Loucy (cell line): ENCODE results near the gene DNAH1.

Experiments used
- H2AFZ ChIP-seq: fragments of 200-600 bp; sonication (generic); 2 replicates; pipeline ENCODE4 v1.6.0; 2016; ENCODE audit warnings: antibody characterized with exemption, mild to moderate bottlenecking, low read length, moderate library complexity
- H3F3A ChIP-seq: fragments of 200-600 bp; 2 replicates; pipeline ENCODE4 v1.6.0; 2016; ENCODE audit warnings: antibody characterized with exemption, low read depth, mild to moderate bottlenecking
- H3K27me3 ChIP-seq: fragments of 200-600 bp; sonication (generic); 2 replicates; pipeline ENCODE4 v1.6.1; 2014; ENCODE audit warnings: low read length, mild to moderate bottlenecking; ENCODE audit not compliant: insufficient read depth, poor library complexity, severe bottlenecking
- H3K36me3 ChIP-seq: fragments of 200-600 bp; sonication (generic); 2 replicates; pipeline ENCODE4 v1.6.1; 2016; ENCODE audit warnings: low read length; ENCODE audit not compliant: insufficient read depth
- H3K4me1 ChIP-seq: fragments of 200-600 bp; sonication (generic); 2 replicates; pipeline ENCODE4 v1.5.1; 2014; ENCODE audit warnings: low read length, mild to moderate bottlenecking; ENCODE audit not compliant: insufficient read depth, poor library complexity, severe bottlenecking
- H3K4me2 ChIP-seq: fragments of 200-600 bp; sonication (generic); 2 replicates; pipeline ENCODE4 v1.6.0; 2014; ENCODE audit warnings: antibody characterized with exemption, low read length, low read depth, mild to moderate bottlenecking; ENCODE audit not compliant: poor library complexity, severe bottlenecking
- H3K4me3 ChIP-seq: fragments of 200-600 bp; sonication (generic); 2 replicates; pipeline ENCODE4 v1.5.1; 2014; ENCODE audit warnings: low read length, mild to moderate bottlenecking, mixed read lengths; ENCODE audit not compliant: poor library complexity, severe bottlenecking
- H3K79me2 ChIP-seq: fragments of 200-600 bp; sonication (generic); 2 replicates; pipeline ENCODE4 v1.6.1; 2014; ENCODE audit warnings: low read length; ENCODE audit not compliant: insufficient read depth
- H3K9ac ChIP-seq: fragments of 200-600 bp; sonication (generic); 2 replicates; pipeline ENCODE4 v1.6.0; 2014; ENCODE audit warnings: mild to moderate bottlenecking, low read depth, low read length, moderate library complexity; ENCODE audit not compliant: poor library complexity, severe bottlenecking
- H3K9me2 ChIP-seq: fragments of 200-600 bp; sonication (generic); replicated peaks from 2 replicates; pipeline ENCODE4 v1.6.1; 2016; ENCODE audit warnings: low read depth, low read length, mixed read lengths
- H3K9me3 ChIP-seq: fragments of 200-600 bp; sonication (generic); 2 replicates; pipeline ENCODE4 v1.6.1; 2014; ENCODE audit warnings: mild to moderate bottlenecking, antibody characterized with exemption, low read length, low read depth; ENCODE audit not compliant: insufficient read depth
- H4K20me1 ChIP-seq: fragments of 200-600 bp; sonication (generic); 2 replicates; pipeline ENCODE4 v1.6.0; 2014; ENCODE audit warnings: antibody characterized with exemption, low read length, mild to moderate bottlenecking; ENCODE audit not compliant: insufficient read depth, poor library complexity, severe bottlenecking
- CTCF ChIP-seq: fragments of 200-600 bp; sonication (generic); conservative IDR thresholded peaks from 2 replicates; pipeline ENCODE4 v1.5.1; 2014; ENCODE audit warnings: mild to moderate bottlenecking, antibody characterized with exemption, low read length
- EZH2phosphoT487 ChIP-seq: fragments of 200-600 bp; IDR thresholded peaks from 2 replicates; pipeline ENCODE4 v1.6.1; 2018; ENCODE audit warnings: antibody characterized with exemption, mild to moderate bottlenecking, moderate library complexity, borderline replicate concordance

DNAH1 gene

GRCh38 chr3:52315977-52316764 lies at the start of gene DNAH1:
Gene DNAH1, plus strand, starts transcription at chr3:52316319. Its CDS starts 6,124 bp downstream, at chr3:52322443.
- Histone ChIP-seq H3K4me2 (no peak within 1 kb of the TSS), H3F3A (no peaks in the 10 kb centered on the region), H3K4me3 (no peak within 1 kb of the TSS), H4K20me1 (no peaks in the 10 kb centered on the region), H3K27me3 (no peaks in the 10 kb centered on the region), H3K9ac (no peak within 1 kb of the TSS), H3K79me2 (no peaks in the 10 kb centered on the region), H3K36me3 (no peaks in the 10 kb centered on the region), H3K4me1 (no peaks in the 10 kb centered on the region), H2AFZ (no peak within 1 kb of the TSS), H3K9me3 (no peaks in the 10 kb centered on the region), H3K9me2 (no peaks in the 10 kb centered on the region)
- TF ChIP-seq EZH2phosphoT487 (no peak), CTCF (no peak)

- H2AFZ ChIP-seq, result no peak overlapping the region
- peaks cover 86% of the 10 kb centered on the region for H3K36me3 ChIP-seq
- H3K4me1 ChIP-seq, result peaks cover 26% of the 10 kb centered on the region
- TF ChIP-seq CTCF (no peak), EZH2phosphoT487 (no peak)
- peaks cover 91% of the 10 kb centered on the region for H3K79me2 ChIP-seq
- no peak overlapping the region for H3K4me3 ChIP-seq
- H3K27me3 ChIP-seq, result no peaks in the 10 kb centered on the region
- peaks cover 87% of the 10 kb centered on the region for H4K20me1 ChIP-seq
- no peak overlapping the region for H3K4me2 ChIP-seq
- no peak overlapping the region for H3K9ac ChIP-seq
- no peaks in the 10 kb centered on the region for H3K9me3 ChIP-seq
- 0 out of 2 replicates have a peak, but pooled peaks cover 4% of the 10 kb centered on the region for H3F3A ChIP-seq
- no peaks in the 10 kb centered on the region for H3K9me2 ChIP-seq
Observed at GRCh38 chr3:52268036-52268435, 48.1 kb upstream of the DNAH1 start.

GRCh38 chr3:52269776-52270175 lies 46.3 kb upstream of the DNAH1 start:
- Histone ChIP-seq H2AFZ (no peak overlapping the region), H3K4me3 (no peak overlapping the region), H3K9me3 (no peaks in the 10 kb centered on the region), H3F3A (0 out of 2 replicates have a peak, but pooled peaks cover 4% of the 10 kb centered on the region), H3K9ac (no peak overlapping the region), H3K9me2 (no peaks in the 10 kb centered on the region), H4K20me1 (peaks cover 90% of the 10 kb centered on the region), H3K27me3 (no peaks in the 10 kb centered on the region), H3K4me1 (peaks cover 36% of the 10 kb centered on the region), H3K4me2 (no peak overlapping the region), H3K36me3 (peaks cover 69% of the 10 kb centered on the region), H3K79me2 (peaks cover 93% of the 10 kb centered on the region)
- TF ChIP-seq EZH2phosphoT487 (no peak), CTCF (no peak)
